Ovary (tissue), 9 donors: Measurements from ENCODE around the gene OCA2. TPM values are rescaled to one million over a fixed set of nuclear protein-coding genes. Genes with fewer than 3 reads are reported as not detected.

ENCODE experiments used
- DNase-seq, 5 donors: peaks; one replicate each; pipeline ENCODE4 v3.0.0-alpha.2; 2019 to 2020
- H3K27ac ChIP-seq, 2 donors: fragments of 200-600 bp; one replicate each; pipeline versions ENCODE4 v1.5.1 to v1.8.0; 2019 to 2022
- H3K27me3 ChIP-seq: fragments of 200-600 bp; one replicate; pipeline ENCODE4 v1.8.0; 2022
- H3K36me3 ChIP-seq: fragments of 200-600 bp; sonication (generic); one replicate; pipeline ENCODE4 v1.5.1; 2019
- H3K4me1 ChIP-seq: one replicate; pipeline ENCODE4 v1.8.1; 2013; ENCODE audit warnings: mild to moderate bottlenecking, moderate library complexity; ENCODE audit not compliant: insufficient read depth
- H3K4me3 ChIP-seq: fragments of 200-600 bp; sonication (generic); one replicate; pipeline ENCODE4 v1.5.1; 2017
- H3K9me3 ChIP-seq, 2 donors: fragments of 200-600 bp in 1 of 2; sonication (generic) in 1 of 2; one replicate each; pipeline versions ENCODE4 v1.5.1 to v1.8.1; 2013 to 2019; ENCODE audit warnings: mild to moderate bottlenecking in 1 of 2, moderate library complexity in 1 of 2
- EP300 ChIP-seq: sonication (generic); formaldehyde crosslinking; IDR thresholded peaks from one replicate; pipeline ENCODE4 v1.6.1; 2017; ENCODE audit warnings: antibody characterized with exemption
- POLR2A ChIP-seq: fragments of 450-650 bp; IDR thresholded peaks from one replicate; pipeline ENCODE4 v1.6.1; 2017; ENCODE audit warnings: antibody characterized with exemption, mild to moderate bottlenecking, moderate library complexity
- WGBS, 3 donors: extraction: QIAGEN DNeasy Blood & Tissue Kit in 1 of 3; methylation state at CpG; one replicate each; pipeline versions ENCODE4 v1.1.5 to v1.1.7; 2013 to 2017; 5-methylcytosine and 5-hydroxymethylcytosine counted together
- intact Hi-C, 4 donors: fragments of 100-400 bp; cut with DNase I; formaldehyde crosslinking; loops; one replicate each; pipeline versions ENCODE4 v1.11.0 to v1.15.1; 2022 to 2023
- polyA plus RNA-seq, 2 donors: library from polyadenylated mRNA; stranded (reverse); fragments of 200-250 nt in 1 of 2; fragments of 350-450 nt in 1 of 2; fragmentation: Illumina TruSeq in 1 of 2; extraction: RNeasy Lipid Tissue Mini Kit (QIAGEN cat#74804) in 1 of 2; gene quantifications; one replicate each; pipeline ENCODE4 v1.2.3, GENCODE V29; 2013 to 2014
- total RNA-seq, 7 donors: library from RNA; depleted of rRNA in 2 of 7; stranded (reverse); fragments of >200 nt in 2 of 7; fragmentation: NEBNext Ultra II Directional in 3 of 7; extraction: Animal tissue kit (Norgen Biotek cat#: 25700) in 3 of 7; gene quantifications; one replicate each; pipeline versions ENCODE4 v1.1.0 to v1.2.4, GENCODE V29; 2016 to 2023
- TF ChIP-seq, protein P1 (sequence below), 3 donors: fragments of 450-650 bp in 2 of 3; fragments of 200-600 bp in 1 of 3; IDR thresholded peaks; one replicate each; pipeline versions ENCODE4 v1.5.1 to v1.8.0; 2016 to 2022; ENCODE audit warnings: antibody characterized with exemption in 3 of 3, mild to moderate bottlenecking in 1 of 3
- donor health status: DM: no; HTN: no; CAD: no; lungs with moderate emphysema.
- donor health status: DM: no; HTN: no; CAD: no.
- donor health status: Bipolar disorder and iron deficiency.
- donor health status: DM: yes; HTN: yes; CAD: no.
- donor health status: DM: no; HTN: no; CAD: no.
- donor health status: DM: yes; HTN: yes; CAD: no.

OCA2 gene
- total and polyA plus RNA-seq, 9 donors: 0.31 to 3.5 (median 0.68) TPM; not detected in 1

DNA sequence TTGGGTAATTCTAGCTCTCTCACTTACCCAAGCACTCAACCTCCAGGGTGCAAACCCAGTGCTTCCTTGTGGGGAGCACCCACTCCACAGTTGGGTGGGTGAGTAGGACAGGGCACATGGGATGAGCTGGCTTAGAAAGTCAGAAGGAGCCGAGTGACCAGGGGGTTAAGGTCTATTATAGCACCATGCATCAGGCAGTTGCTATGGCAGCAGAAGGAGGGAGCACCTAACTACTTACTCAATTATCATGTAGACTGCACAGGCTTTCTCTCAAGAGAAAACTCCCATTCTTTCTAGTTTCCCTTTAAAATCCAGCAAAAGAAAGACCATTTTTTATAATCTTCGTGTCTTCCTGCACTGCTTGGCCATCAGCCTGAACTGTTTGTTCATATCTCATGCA lies 163.0 kb downstream of the OCA2 start:
- TF ChIP-seq, protein P1, sequence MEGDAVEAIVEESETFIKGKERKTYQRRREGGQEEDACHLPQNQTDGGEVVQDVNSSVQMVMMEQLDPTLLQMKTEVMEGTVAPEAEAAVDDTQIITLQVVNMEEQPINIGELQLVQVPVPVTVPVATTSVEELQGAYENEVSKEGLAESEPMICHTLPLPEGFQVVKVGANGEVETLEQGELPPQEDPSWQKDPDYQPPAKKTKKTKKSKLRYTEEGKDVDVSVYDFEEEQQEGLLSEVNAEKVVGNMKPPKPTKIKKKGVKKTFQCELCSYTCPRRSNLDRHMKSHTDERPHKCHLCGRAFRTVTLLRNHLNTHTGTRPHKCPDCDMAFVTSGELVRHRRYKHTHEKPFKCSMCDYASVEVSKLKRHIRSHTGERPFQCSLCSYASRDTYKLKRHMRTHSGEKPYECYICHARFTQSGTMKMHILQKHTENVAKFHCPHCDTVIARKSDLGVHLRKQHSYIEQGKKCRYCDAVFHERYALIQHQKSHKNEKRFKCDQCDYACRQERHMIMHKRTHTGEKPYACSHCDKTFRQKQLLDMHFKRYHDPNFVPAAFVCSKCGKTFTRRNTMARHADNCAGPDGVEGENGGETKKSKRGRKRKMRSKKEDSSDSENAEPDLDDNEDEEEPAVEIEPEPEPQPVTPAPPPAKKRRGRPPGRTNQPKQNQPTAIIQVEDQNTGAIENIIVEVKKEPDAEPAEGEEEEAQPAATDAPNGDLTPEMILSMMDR (IDR thresholded peaks at IDR 0.05): no peak
- TF ChIP-seq POLR2A (no peak), EP300 (no peak)
- intact Hi-C loops: no loop called here
- H3K27ac ChIP-seq: no peak overlapping the region
- H3K4me1 ChIP-seq: no peaks in the 10 kb centered on the region
- no peak overlapping the region for H3K4me3 ChIP-seq
- WGBS, 3 donors: 45 to 63% (median 49%) methylated on average over 2 of the region's 2 CpGs
- no peaks in the 10 kb centered on the region for H3K9me3 ChIP-seq
- H3K27me3 ChIP-seq: no peaks in the 10 kb centered on the region
- no peaks in the 10 kb centered on the region for H3K36me3 ChIP-seq
- no peak for DNase-seq

DNA sequence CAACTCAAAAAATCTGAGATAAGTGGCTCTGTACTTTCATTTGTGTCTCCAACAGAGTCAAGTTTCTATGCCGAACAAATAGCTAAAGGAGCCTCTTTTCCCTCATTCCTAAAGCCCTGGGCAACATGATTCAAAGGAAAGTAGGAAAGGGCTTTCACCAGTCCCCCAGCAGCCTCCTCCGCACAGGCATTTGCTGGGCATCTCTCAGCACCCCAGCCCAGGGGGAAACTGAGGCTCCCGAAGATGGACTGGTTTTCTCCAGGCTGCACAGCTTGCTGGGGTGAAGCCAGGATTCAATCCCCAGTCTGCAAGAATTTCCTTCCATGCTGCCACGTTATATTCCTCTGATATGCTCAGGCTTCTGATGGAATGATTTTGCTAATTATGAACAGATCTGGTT lies 163.8 kb downstream of the OCA2 start:
- TF ChIP-seq, protein P1 (IDR thresholded peaks at IDR 0.05): no peak
- intact Hi-C loops: no loop called here
- H3K9me3 ChIP-seq: no peaks in the 10 kb centered on the region
- H3K4me3 ChIP-seq: no peak overlapping the region
- H3K27me3 ChIP-seq: no peaks in the 10 kb centered on the region
- WGBS, 3 donors: 69 to 72% (median 72%) methylated on average over 4 of the region's 4 CpGs
- H3K27ac ChIP-seq: no peak overlapping the region
- DNase-seq: no peak
- H3K36me3 ChIP-seq: no peaks in the 10 kb centered on the region
- H3K4me1 ChIP-seq: no peaks in the 10 kb centered on the region

DNA sequence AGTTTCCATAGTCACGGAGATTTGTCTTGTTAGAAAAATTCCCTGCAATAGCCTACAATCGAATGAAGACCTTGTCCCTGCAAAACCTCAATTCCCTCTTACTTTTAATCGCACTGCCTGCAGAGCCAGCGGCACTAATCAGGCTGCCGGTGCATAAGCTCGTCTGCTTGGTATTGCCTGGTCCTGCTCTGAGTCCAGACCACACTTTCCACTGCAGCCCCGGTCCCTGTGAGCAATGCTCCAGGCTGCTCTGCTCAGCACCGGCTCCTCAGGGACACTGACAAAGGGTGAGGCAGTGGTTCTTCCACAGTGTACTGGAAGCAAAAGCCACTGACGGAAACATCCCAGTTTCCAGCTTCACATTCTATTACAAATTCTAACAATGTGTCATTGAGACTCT lies 164.3 kb downstream of the OCA2 start:
- DNase-seq: no peak
- H3K9me3 ChIP-seq: no peaks in the 10 kb centered on the region
- no peak overlapping the region for H3K4me3 ChIP-seq
- no peaks in the 10 kb centered on the region for H3K36me3 ChIP-seq
- WGBS, 3 donors: 27 to 69% (median 45%) methylated on average over 9 of the region's 9 CpGs
- TF ChIP-seq EP300 (no peak), POLR2A (no peak)
- TF ChIP-seq, protein P1 (IDR thresholded peaks at IDR 0.05): no peak
- H3K27me3 ChIP-seq: no peaks in the 10 kb centered on the region
- H3K4me1 ChIP-seq: no peaks in the 10 kb centered on the region
- intact Hi-C loops: no loop called here
- no peak overlapping the region for H3K27ac ChIP-seq

DNA sequence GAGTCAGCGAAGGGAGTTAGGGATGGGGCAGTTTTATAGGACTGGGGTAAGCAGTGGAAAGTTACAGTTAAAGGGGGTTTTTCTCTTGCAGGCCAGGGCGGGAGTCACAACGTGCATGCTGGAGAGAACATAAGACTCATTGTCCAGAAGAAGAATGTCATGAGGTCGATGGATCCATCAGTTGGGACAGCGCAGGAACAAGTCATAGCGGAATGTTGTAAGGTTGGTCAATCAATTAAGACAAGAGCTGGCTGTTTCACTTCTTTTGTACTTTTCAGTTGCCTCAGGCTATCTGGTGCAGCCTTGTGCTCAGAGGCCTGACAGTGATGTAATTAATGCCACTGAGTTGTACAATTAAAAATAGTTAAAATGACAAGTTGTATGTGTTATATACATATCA lies 165.6 kb downstream of the OCA2 start:
- no peaks in the 10 kb centered on the region for H3K36me3 ChIP-seq
- no peak overlapping the region for H3K4me3 ChIP-seq
- intact Hi-C loops: no loop called here
- no peaks in the 10 kb centered on the region for H3K27me3 ChIP-seq
- H3K9me3 ChIP-seq: no peaks in the 10 kb centered on the region
- no peak for DNase-seq
- no peaks in the 10 kb centered on the region for H3K4me1 ChIP-seq
- no peak for TF ChIP-seq POLR2A
- TF ChIP-seq, protein P1 (IDR thresholded peaks at IDR 0.05): no peak
- WGBS, 3 donors: 92 to 94% (median 93%) methylated on average over 6 of the region's 6 CpGs
- no peak overlapping the region for H3K27ac ChIP-seq

DNA sequence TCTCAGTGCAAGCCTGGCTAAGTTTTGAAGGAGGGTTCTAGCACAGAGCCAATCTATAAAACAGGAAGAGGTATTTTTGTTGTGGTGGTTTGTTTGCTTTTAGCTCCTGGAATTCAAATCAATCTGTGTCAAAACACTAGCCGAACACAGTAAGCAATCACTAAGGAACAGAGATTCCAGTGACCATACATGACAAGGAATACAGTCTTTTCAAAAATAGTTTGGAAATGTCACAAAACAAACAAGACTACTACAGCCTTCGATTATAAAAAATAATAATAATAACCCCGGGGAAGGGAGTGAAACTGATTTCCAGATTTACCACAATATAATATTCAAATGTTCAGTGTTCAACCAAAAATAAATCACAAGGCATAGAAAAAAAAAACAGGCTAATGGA lies 166.5 kb downstream of the OCA2 start:
- no peak overlapping the region for H3K27ac ChIP-seq
- intact Hi-C loops: no loop called here
- H3K4me3 ChIP-seq: no peak overlapping the region
- 85 to 90% (median 88%) methylated on average over 3 of the region's 3 CpGs for WGBS, 3 donors
- TF ChIP-seq EP300: no peak
- no peak for TF ChIP-seq POLR2A
- TF ChIP-seq, protein P1 (IDR thresholded peaks at IDR 0.05): no peak
- H3K27me3 ChIP-seq: no peaks in the 10 kb centered on the region
- DNase-seq: no peak
- H3K36me3 ChIP-seq: no peaks in the 10 kb centered on the region
- no peaks in the 10 kb centered on the region for H3K9me3 ChIP-seq
- no peaks in the 10 kb centered on the region for H3K4me1 ChIP-seq
